GM21576 (cell line): Measurements from ENCODE around the gene KLHDC10.
"Not testable (repeated sequence)": the region's sequence is repeated elsewhere in the genome, so short reads cannot be mapped to it uniquely, and the experiment has no call there.

ENCODE experiments used
- ATAC-seq: cut with Tn5 transposase; IDR thresholded peaks from one replicate; pipeline ENCODE4 v1.9.1; 2021; ENCODE audit warnings: mild to moderate bottlenecking, moderate library complexity; ENCODE audit not compliant: unreplicated experiment

KLHDC10 gene

GRCh38 chr7:130071701-130072622, 1.6 kb downstream of the KLHDC10 start:
- no peak for ATAC-seq

- ATAC-seq, result no peak
Measured at GRCh38 chr7:130079846-130080394, 9.6 kb downstream of the KLHDC10 start.

- not testable (repeated sequence) for ATAC-seq
Measured at GRCh38 chr7:130083497-130083896, 13.2 kb downstream of the KLHDC10 start.

- ATAC-seq, result no peak
Measured at GRCh38 chr7:130084037-130084875, 13.9 kb downstream of the KLHDC10 start.

- not testable (repeated sequence) for ATAC-seq
Measured at GRCh38 chr7:130085235-130085634, 14.9 kb downstream of the KLHDC10 start.

GRCh38 chr7:130086938-130087337, 16.6 kb downstream of the KLHDC10 start:
- ATAC-seq, result no peak

GRCh38 chr7:130087364-130087763, 17.0 kb downstream of the KLHDC10 start:
- no peak for ATAC-seq

- ATAC-seq, result no peak
Measured at GRCh38 chr7:130090745-130091532, 20.6 kb downstream of the KLHDC10 start.

- ATAC-seq, result no peak
Measured at GRCh38 chr7:130091999-130092398, 21.7 kb downstream of the KLHDC10 start.

- ATAC-seq, result peak; percentile 71
Measured at GRCh38 chr7:130092598-130092997, 22.3 kb downstream of the KLHDC10 start.

- ATAC-seq, result no peak
Measured at GRCh38 chr7:130095812-130096211, 25.5 kb downstream of the KLHDC10 start.

GRCh38 chr7:130096243-130096827, 26.0 kb downstream of the KLHDC10 start:
- ATAC-seq, result no peak

- no peak for ATAC-seq
Measured at GRCh38 chr7:130099331-130099730, 29.0 kb downstream of the KLHDC10 start.

GRCh38 chr7:130102588-130102987, 32.3 kb downstream of the KLHDC10 start:
- ATAC-seq, result no peak

GRCh38 chr7:130107949-130108674, 37.8 kb downstream of the KLHDC10 start:
- ATAC-seq, result no peak

- no peak for ATAC-seq
Measured at GRCh38 chr7:130108809-130109208, 38.5 kb downstream of the KLHDC10 start.

GRCh38 chr7:130112093-130112492, 41.8 kb downstream of the KLHDC10 start:
- no peak for ATAC-seq

GRCh38 chr7:130112662-130113425, 42.5 kb downstream of the KLHDC10 start:
- no peak for ATAC-seq

GRCh38 chr7:130113426-130113805, 43.1 kb downstream of the KLHDC10 start:
- not testable (repeated sequence) for ATAC-seq
